Lower leg skin (tissue), 4 donors: ENCODE data around the gene IRAK3. TPM values are rescaled to one million over a fixed set of nuclear protein-coding genes. Genes with fewer than 3 reads are reported as not detected.
"Not testable (repeated sequence)": the region's sequence is repeated elsewhere in the genome, so short reads cannot be mapped to it uniquely, and the experiment has no call there.

Experiments used
- DNase-seq, 2 donors: peaks; one replicate each; pipeline ENCODE4 v3.0.0-alpha.2; 2019; ENCODE audit warnings: low spot score in 2 of 2
- H3K4me3 ChIP-seq: fragments of 200-600 bp; sonication (generic); 2 replicates; pipeline ENCODE4 v1.5.1; 2017; ENCODE audit warnings: mild to moderate bottlenecking, low read depth; ENCODE audit not compliant: poor library complexity, severe bottlenecking
- POLR2A ChIP-seq, 2 donors: fragments of 450-650 bp; IDR thresholded peaks; one replicate each; pipeline ENCODE4 v1.6.1; 2016 to 2017; ENCODE audit warnings: antibody characterized with exemption in 2 of 2, mild to moderate bottlenecking in 1 of 2, moderate library complexity in 1 of 2
- WGBS, 2 donors: methylation state at CpG; one replicate each; pipeline ENCODE4 v1.1.5; 2018; 5-methylcytosine and 5-hydroxymethylcytosine counted together
- intact Hi-C: fragments of 100-400 bp; cut with DNase I; formaldehyde crosslinking; loops from one replicate; pipeline ENCODE4 v1.15.0; 2023; ENCODE audit warnings: low total_unique reads
- total RNA-seq, 4 donors: library from RNA; depleted of rRNA; stranded (reverse); fragments of >200 nt; gene quantifications; one replicate each; pipeline ENCODE4 v1.1.0, GENCODE V29; 2016
- TF ChIP-seq, protein P1 (sequence below), 3 donors: fragments of 450-650 bp; IDR thresholded peaks; one replicate each; pipeline ENCODE4 v1.5.1; 2016; ENCODE audit warnings: antibody characterized with exemption in 3 of 3, mild to moderate bottlenecking in 3 of 3, moderate library complexity in 2 of 3

Gene IRAK3
- total RNA-seq, 4 donors from 2014 or later = 2.3 to 9.4 (median 5.5) TPM

DNA sequence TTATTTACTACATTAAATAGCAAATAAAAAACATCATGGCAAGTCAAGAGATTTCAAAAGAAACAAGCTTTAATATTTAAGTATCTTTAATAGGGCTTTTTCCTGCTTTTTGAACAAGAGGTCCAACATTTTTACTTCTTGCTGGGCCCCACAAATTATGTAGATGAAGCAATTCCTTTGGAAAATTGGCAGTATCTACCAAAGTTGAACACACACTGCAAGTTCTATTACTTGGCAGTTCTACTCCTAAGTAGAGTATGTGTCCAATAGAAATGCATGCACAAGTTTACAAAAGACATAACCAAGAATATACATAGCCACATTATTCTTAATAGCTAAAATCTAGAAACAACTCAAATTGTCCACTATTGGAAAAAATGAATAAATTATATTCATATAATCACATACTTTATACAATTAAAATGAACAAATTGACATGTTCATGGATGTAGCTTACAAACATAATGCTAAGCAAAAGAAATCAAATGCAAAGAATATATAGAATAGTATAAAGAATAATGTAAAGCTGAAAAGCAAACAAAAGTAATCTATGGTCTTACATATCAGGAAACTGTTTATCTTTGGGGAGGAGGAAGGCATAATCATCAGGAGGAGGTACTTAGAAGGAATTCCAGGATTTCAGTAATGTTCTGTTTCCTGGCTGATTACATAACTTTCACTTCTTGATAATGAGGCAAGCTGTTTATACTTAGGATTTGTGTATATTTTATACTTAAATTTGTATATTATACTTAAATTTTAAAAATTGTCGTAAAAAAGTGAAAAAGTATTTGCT, 12.7 kb upstream of the IRAK3 start:
- no peak for DNase-seq
- 78% methylated on average over 1 of the region's 1 CpG for WGBS, 2 donors

DNA sequence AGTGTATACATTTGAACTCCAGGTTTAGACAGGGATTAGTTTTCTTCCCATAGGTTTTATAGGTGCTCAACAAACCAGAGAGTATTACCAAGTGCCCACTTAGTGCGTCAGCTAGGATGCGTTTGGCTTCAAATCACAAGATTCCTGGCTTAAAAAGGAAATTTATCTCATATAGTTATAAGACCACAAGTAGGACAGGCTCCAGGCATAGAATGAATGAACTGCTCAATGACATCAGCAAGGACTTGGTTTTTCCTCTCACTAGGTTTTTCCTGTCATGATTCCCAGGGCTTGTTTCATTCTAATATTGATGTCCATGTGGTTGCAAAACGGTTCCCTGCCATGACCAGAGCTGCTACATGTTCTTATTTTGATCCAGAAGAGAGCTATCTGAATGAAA, 6.1 kb upstream of the IRAK3 start:
- intact Hi-C loops = no loop called here
- WGBS, 2 donors = 77 to 81% methylated on average over 3 of the region's 3 CpGs
- DNase-seq = no peak
- no peak overlapping the region for H3K4me3 ChIP-seq
- TF ChIP-seq, protein P1, sequence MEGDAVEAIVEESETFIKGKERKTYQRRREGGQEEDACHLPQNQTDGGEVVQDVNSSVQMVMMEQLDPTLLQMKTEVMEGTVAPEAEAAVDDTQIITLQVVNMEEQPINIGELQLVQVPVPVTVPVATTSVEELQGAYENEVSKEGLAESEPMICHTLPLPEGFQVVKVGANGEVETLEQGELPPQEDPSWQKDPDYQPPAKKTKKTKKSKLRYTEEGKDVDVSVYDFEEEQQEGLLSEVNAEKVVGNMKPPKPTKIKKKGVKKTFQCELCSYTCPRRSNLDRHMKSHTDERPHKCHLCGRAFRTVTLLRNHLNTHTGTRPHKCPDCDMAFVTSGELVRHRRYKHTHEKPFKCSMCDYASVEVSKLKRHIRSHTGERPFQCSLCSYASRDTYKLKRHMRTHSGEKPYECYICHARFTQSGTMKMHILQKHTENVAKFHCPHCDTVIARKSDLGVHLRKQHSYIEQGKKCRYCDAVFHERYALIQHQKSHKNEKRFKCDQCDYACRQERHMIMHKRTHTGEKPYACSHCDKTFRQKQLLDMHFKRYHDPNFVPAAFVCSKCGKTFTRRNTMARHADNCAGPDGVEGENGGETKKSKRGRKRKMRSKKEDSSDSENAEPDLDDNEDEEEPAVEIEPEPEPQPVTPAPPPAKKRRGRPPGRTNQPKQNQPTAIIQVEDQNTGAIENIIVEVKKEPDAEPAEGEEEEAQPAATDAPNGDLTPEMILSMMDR (IDR thresholded peaks at IDR 0.05) = no peak
- no peak for TF ChIP-seq POLR2A (IDR thresholded peaks at IDR 0.05)

More for the DNA sequence above, 12.7 kb upstream of the IRAK3 start:
- TF ChIP-seq, protein P1 (IDR thresholded peaks at IDR 0.05) = no peak
- TF ChIP-seq POLR2A (IDR thresholded peaks at IDR 0.05) = no peak
- intact Hi-C loops = no loop called here
- H3K4me3 ChIP-seq = no peak overlapping the region

DNA sequence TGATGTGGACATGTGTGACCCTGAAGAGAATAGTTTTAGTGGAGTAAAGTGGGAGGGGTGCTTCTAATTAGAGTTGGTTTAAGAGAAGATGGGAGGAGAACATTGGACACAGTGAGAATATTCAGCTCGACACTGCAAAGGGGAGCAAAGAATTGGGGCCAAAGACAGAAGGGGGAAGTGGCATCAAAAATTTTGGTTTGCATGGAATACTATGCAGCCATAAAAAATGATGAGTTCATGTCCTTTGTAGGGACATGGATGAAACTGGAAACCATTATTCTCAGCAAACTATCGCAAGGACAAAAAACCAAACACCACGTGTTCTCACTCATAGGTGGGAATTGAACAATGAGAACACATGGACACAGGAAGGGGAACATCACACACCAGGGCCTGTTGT, 4.2 kb upstream of the IRAK3 start:
- H3K4me3 ChIP-seq = not testable (repeated sequence)

DNA sequence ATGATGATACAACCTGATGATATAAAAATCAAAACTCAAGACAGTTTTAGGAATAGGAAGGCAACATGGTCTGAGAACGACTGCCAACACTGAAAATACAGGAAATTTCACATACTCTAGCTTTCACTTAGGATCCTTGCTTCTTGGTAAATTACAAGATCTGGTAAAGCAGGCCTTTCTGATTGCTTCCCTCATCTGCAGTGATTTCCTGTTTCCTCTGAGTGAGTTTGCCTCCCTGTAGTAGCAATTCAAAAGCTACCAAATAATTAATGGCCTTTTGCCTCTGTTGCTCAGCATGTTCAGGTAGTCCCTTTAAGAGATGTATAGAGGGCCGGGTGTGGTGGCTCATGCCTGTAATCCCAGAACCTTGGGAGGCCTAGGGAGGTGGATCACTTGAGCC, 2.0 kb upstream of the IRAK3 start:
- 71 to 83% methylated on average over 2 of the region's 2 CpGs for whole genome bisulfite sequencing, 2 donors
- TF ChIP-seq, protein P1 (IDR thresholded peaks at IDR 0.05) = no peak
- TF ChIP-seq POLR2A (IDR thresholded peaks at IDR 0.05) = no peak
- intact Hi-C loops = no loop called here
- DNase-seq = no peak
- H3K4me3 ChIP-seq = no peak overlapping the region

More for the DNA sequence above, 4.2 kb upstream of the IRAK3 start:
- 91 to 93% methylated on average over 3 of the region's 3 CpGs for WGBS, 2 donors
- intact Hi-C loops, DNase-seq: not testable (repeated sequence)

DNA sequence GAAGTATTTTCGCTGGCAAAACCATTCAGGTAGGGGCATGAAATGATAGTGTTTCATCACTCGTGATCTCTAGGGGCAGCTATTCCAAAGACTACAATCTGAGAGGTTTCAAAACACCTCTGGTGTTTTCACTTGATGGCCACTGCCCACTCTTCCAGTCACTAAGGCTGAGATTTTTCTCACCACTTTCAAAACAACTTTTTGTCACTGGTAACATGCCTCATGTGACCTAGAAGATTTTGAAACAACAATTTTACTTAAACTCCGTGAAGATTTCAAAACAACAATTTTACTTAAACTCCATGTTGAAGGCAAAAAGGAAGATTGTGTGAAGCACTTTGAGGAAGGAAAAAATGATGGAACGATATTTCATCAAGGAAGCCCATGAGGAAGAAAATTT, 1.2 kb upstream of the IRAK3 start:
- TF ChIP-seq, protein P1 (IDR thresholded peaks at IDR 0.05) = no peak
- TF ChIP-seq POLR2A (IDR thresholded peaks at IDR 0.05) = no peak
- DNase-seq = no peak
- H3K4me3 ChIP-seq = no peak overlapping the region
- WGBS, 2 donors = 90 to 93% methylated on average over 4 of the region's 4 CpGs
- intact Hi-C loops = no loop called here

DNA sequence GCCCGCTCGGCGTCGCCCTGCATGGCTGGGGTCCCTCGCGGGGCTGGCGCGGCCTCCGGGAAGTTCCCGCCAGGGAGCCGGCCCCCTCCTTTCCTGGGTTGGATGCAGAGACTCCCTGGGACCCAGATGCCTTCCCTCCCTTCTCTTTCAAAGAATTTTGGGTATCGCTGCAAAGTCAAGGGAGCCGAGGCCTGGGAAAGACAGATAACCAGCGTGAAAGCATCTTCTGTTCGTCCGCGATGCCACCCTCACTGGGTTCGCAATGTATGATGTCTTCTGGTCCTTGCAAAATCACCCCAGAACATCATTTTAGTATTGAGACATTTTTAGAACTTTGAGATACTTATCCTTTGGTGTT, 451 bp downstream of the IRAK3 start:
- DNase-seq = peak in 1 of 2 donors; percentile 88
- H3K4me3 ChIP-seq = peak overlapping the region; percentile 26
- WGBS, 2 donors = 12 to 23% methylated on average over 13 to 17 of the region's 18 CpGs
- intact Hi-C loops = no loop called here
- TF ChIP-seq, protein P1 (IDR thresholded peaks at IDR 0.05) = no peak
- no peak for TF ChIP-seq POLR2A (IDR thresholded peaks at IDR 0.05)
